Ishikawa (cell line): Measurements from ENCODE around the gene HEATR9.

ENCODE experiments used
- CEBPB ChIP-seq: IDR thresholded peaks from 2 replicates; pipeline ENCODE4 v1.6.1; 2012
- CREB1 ChIP-seq: IDR thresholded peaks from 2 replicates; pipeline ENCODE4 v1.6.1; 2012; ENCODE audit warnings: low read depth
- EGR1 ChIP-seq: IDR thresholded peaks from 2 replicates; pipeline ENCODE4 v1.6.1; 2012
- EP300 ChIP-seq: IDR thresholded peaks from 2 replicates; pipeline ENCODE4 v1.6.1; 2012; ENCODE audit warnings: borderline replicate concordance
- FOXM1 ChIP-seq: IDR thresholded peaks from 2 replicates; pipeline ENCODE4 v1.6.1; 2012; ENCODE audit warnings: low read depth, borderline replicate concordance
- MAX ChIP-seq: IDR thresholded peaks from 2 replicates; pipeline ENCODE4 v1.6.1; 2012
- NFIC ChIP-seq: IDR thresholded peaks from 2 replicates; pipeline ENCODE4 v1.6.1; 2012
- RAD21 ChIP-seq: IDR thresholded peaks from 2 replicates; pipeline ENCODE4 v1.6.1; 2012; ENCODE audit warnings: low read depth
- REST ChIP-seq: IDR thresholded peaks from 2 replicates; pipeline ENCODE4 v1.6.1; 2012; ENCODE audit warnings: low read depth, mild to moderate bottlenecking
- TAF1 ChIP-seq: IDR thresholded peaks from 2 replicates; pipeline ENCODE4 v1.6.1; 2012; ENCODE audit warnings: low read depth, mild to moderate bottlenecking
- TCF12 ChIP-seq: IDR thresholded peaks from 2 replicates; pipeline ENCODE4 v1.6.1; 2012; ENCODE audit warnings: low read depth
- TEAD4 ChIP-seq: IDR thresholded peaks from 2 replicates; pipeline ENCODE4 v1.6.1; 2012
- USF1 ChIP-seq: IDR thresholded peaks from 2 replicates; pipeline ENCODE4 v1.6.1; 2012
- YY1 ChIP-seq: IDR thresholded peaks from 2 replicates; pipeline ENCODE4 v1.6.1; 2012; ENCODE audit warnings: low read depth
- ZBTB7A ChIP-seq: IDR thresholded peaks from 2 replicates; pipeline ENCODE4 v1.6.1; 2012; ENCODE audit warnings: low read depth

The HEATR9 gene

GRCh38 chr17:35870906-35871819 is 2.5 kb upstream of the HEATR9 start:
- TF ChIP-seq REST (no peak), TEAD4 (no peak), ZBTB7A (no peak), NFIC (no peak), EP300 (no peak), TAF1 (no peak), FOXM1 (no peak), CEBPB (no peak), MAX (no peak), CREB1 (no peak), RAD21 (no peak), USF1 (no peak), TCF12 (no peak), YY1 (no peak), EGR1 (no peak)

- TF ChIP-seq EP300 (no peak), FOXM1 (no peak), NFIC (no peak), EGR1 (no peak), CREB1 (no peak), TEAD4 (no peak), USF1 (no peak), REST (no peak), TAF1 (no peak), RAD21 (no peak), MAX (no peak), CEBPB (no peak), YY1 (no peak), ZBTB7A (no peak), TCF12 (no peak)
These were observed 1.1 kb downstream of the HEATR9 start for GRCh38 chr17:35867574-35867973.

GRCh38 chr17:35866341-35866950 is 2.2 kb downstream of the HEATR9 start:
- TF ChIP-seq EGR1 (no peak), YY1 (no peak), TCF12 (no peak), MAX (no peak), RAD21 (no peak), USF1 (no peak), TEAD4 (no peak), NFIC (no peak), CEBPB (no peak), EP300 (no peak), REST (no peak), CREB1 (no peak)
